ENCODE data around the gene NBL1.
A peak's percentile ranks its signal among the peaks of the same experiment; 100 is the strongest.

The NBL1 gene

GRCh38 chr1:19617376-19617775 is 26.7 kb upstream of the NBL1 start:
- Histone ChIP-seq H3K36me3 (ENCODE audit: control insufficient read depth in 2 of 2, insufficient read depth in 1 of 2, low read length in 2 of 2) (peaks cover 0 to 26% of the 10 kb centered on the region in 2 experiments; a peak in 2 of 3 replicates), H3K4me1 (ENCODE audit: control insufficient read depth, insufficient read depth, low read length) (peaks cover 5% of the 10 kb centered on the region; the same call in 1 of the 2 replicates), H3K27ac (ENCODE audit: extremely low read depth, low read depth, low read length) (no peak overlapping the region), H3K9me3 (ENCODE audit: control insufficient read depth, insufficient read depth, low read depth, low read length) (no peaks in the 10 kb centered on the region), H3K4me3 (ENCODE audit: low read depth, low read length) (no peak overlapping the region)
- ChIA-PET CTCF (interaction anchor here (0.6 to 1.6 kb wide), 2 partner anchors 37 to 38 kb away, joined by 5 read pairs; no protein-coding TSS in a partner anchor), POLR2A (interaction anchor here (0.7 kb wide), 1 partner anchor 41 kb away, joined by 3 read pairs; no protein-coding TSS in a partner anchor)
- no peak for TF ChIP-seq ZNF2 (tag by site-specific recombination; IDR thresholded peaks at IDR 0.05)
- peak; percentile 21; the same call in 1 of the 2 replicates for TF ChIP-seq PRDM6 (tag by site-specific recombination; IDR thresholded peaks at IDR 0.05)

GRCh38 chr1:19618428-19618827 is 25.7 kb upstream of the NBL1 start:
- TF ChIP-seq ZSCAN16 (tag by site-specific recombination; IDR thresholded peaks at IDR 0.05) (no peak), TCF7L2 (IDR thresholded peaks at IDR 0.05; ENCODE audit: borderline replicate concordance, low read depth, low read length) (no peak), ZSCAN4 (tag by site-specific recombination; IDR thresholded peaks at IDR 0.05) (no peak), KLF7 (tag by site-specific recombination; IDR thresholded peaks at IDR 0.05; ENCODE audit: borderline replicate concordance) (no peak), ZNF791 (tag by site-specific recombination; IDR thresholded peaks at IDR 0.05) (no peak), ZNF473 (tag by site-specific recombination; IDR thresholded peaks at IDR 0.05) (no peak), ZNF707 (tag by site-specific recombination; IDR thresholded peaks at IDR 0.05) (no peak), ZSCAN18 (tag by site-specific recombination; IDR thresholded peaks at IDR 0.05) (no peak), ZNF248 (tag by site-specific recombination; IDR thresholded peaks at IDR 0.05) (no peak)
- CTCF ChIA-PET = interaction anchor here (0.6 to 1.1 kb wide), 3 partner anchors 22 to 182 kb away, joined by 3 to 5 read pairs (median 3); no protein-coding TSS in a partner anchor
- Histone ChIP-seq H3K4me3 (ENCODE audit: low read depth, low read length) (no peak overlapping the region), H3K9me3 (ENCODE audit: control insufficient read depth, insufficient read depth, low read depth, low read length) (no peaks in the 10 kb centered on the region), H3K36me3 (ENCODE audit: control insufficient read depth in 2 of 2, insufficient read depth in 1 of 2, low read length in 2 of 2) (peaks cover 0 to 34% of the 10 kb centered on the region in 2 experiments; a peak in 2 of 3 replicates), H3K27ac (ENCODE audit: extremely low read depth, low read depth, low read length) (no peak overlapping the region), H3K4me1 (ENCODE audit: control insufficient read depth, insufficient read depth, low read length) (peaks cover 5% of the 10 kb centered on the region; the same call in 1 of the 2 replicates)
- POLR2A ChIA-PET = no interaction called here

- Histone ChIP-seq H3K4me3 (ENCODE audit: low read depth, low read length) (no peak overlapping the region), H3K4me1 (ENCODE audit: control insufficient read depth, insufficient read depth, low read length) (peaks cover 5% of the 10 kb centered on the region; the same call in 1 of the 2 replicates), H3K27ac (ENCODE audit: extremely low read depth, low read depth, low read length) (no peak overlapping the region), H3K9me3 (ENCODE audit: control insufficient read depth, insufficient read depth, low read depth, low read length) (no peaks in the 10 kb centered on the region), H3K36me3 (ENCODE audit: control insufficient read depth in 2 of 2, insufficient read depth in 1 of 2, low read length in 2 of 2) (peaks cover 3 to 42% of the 10 kb centered on the region in 2 experiments; a peak in 2 of 3 replicates)
- CTCF ChIA-PET = interaction anchor here (0.6 to 1.1 kb wide), 2 partner anchors 19 to 22 kb away, joined by 3 read pairs; no protein-coding TSS in a partner anchor
- POLR2A ChIA-PET = no interaction called here
- TF ChIP-seq WT1 (tag by site-specific recombination; IDR thresholded peaks at IDR 0.05) (no peak), ZNF670 (tag by site-specific recombination; IDR thresholded peaks at IDR 0.05; ENCODE audit: low read depth) (no peak), ZNF404 (tag by site-specific recombination; IDR thresholded peaks at IDR 0.05) (no peak), ZNF555 (tag by site-specific recombination; conservative IDR thresholded peaks at IDR 0.05) (no peak), ZFP3 (tag by site-specific recombination; IDR thresholded peaks at IDR 0.05; ENCODE audit: low read depth) (no peak), YY1 (tag by site-specific recombination; IDR thresholded peaks at IDR 0.05) (no peak), ZBTB6 (tag by site-specific recombination; IDR thresholded peaks at IDR 0.05) (no peak), ZNF513 (tag by site-specific recombination; IDR thresholded peaks at IDR 0.05) (no peak), ZNF324 (tag by site-specific recombination; IDR thresholded peaks at IDR 0.05) (no peak), ZNF221 (tag by site-specific recombination; IDR thresholded peaks at IDR 0.05; ENCODE audit: borderline replicate concordance) (no peak), KLF8 (tag by site-specific recombination; IDR thresholded peaks at IDR 0.05) (no peak), ZNF785 (tag by site-specific recombination; IDR thresholded peaks at IDR 0.05) (no peak), MYNN (tag by site-specific recombination; IDR thresholded peaks at IDR 0.05; ENCODE audit: borderline replicate concordance) (no peak)
Observed at GRCh38 chr1:19619697-19620384, 24.3 kb upstream of the NBL1 start.

Measured in HEK293 (cell line).